Upper lobe of right lung (tissue), 1 donor: ENCODE data around the gene SERPINA10. TPM values are rescaled to one million over a fixed set of nuclear protein-coding genes. Genes with fewer than 3 reads are reported as not detected.
A peak's percentile ranks its signal among the peaks of the same experiment; 100 is the strongest.

Experiments
- ATAC-seq: fragments of 200-7000 bp; cut with Tn5 transposase; one replicate; pipeline ENCODE4 v1.9.1; 2020; ENCODE audit warnings: mild to moderate bottlenecking, moderate library complexity
- DNase-seq: peaks from one replicate; pipeline ENCODE4 v3.0.0-alpha.2; 2020
- H3K27ac ChIP-seq: fragments of 200-600 bp; one replicate; pipeline ENCODE4 v1.8.0; 2022
- H3K27me3 ChIP-seq: fragments of 200-600 bp; one replicate; pipeline ENCODE4 v1.8.0; 2022; ENCODE audit warnings: mild to moderate bottlenecking
- H3K36me3 ChIP-seq: fragments of 200-600 bp; one replicate; pipeline ENCODE4 v1.8.0; 2022
- H3K4me1 ChIP-seq: fragments of 200-600 bp; one replicate; pipeline ENCODE4 v1.8.0; 2022
- H3K4me3 ChIP-seq: fragments of 200-600 bp; one replicate; pipeline ENCODE4 v1.8.0; 2022; ENCODE audit warnings: mild to moderate bottlenecking
- H3K9me3 ChIP-seq: fragments of 200-600 bp; one replicate; pipeline ENCODE4 v1.8.0; 2022
- intact Hi-C: fragments of 100-400 bp; cut with DNase I; formaldehyde crosslinking; loops from one replicate; pipeline ENCODE4 v1.11.0; 2022
- total RNA-seq: library from RNA; stranded (reverse); fragmentation: NEBNext Ultra II Directional; extraction: Animal tissue kit (Norgen Biotek cat#: 25700); gene quantifications from one replicate; pipeline ENCODE4 v1.2.1, GENCODE V29; 2021
- TF ChIP-seq, protein P1 (sequence below): fragments of 200-600 bp; IDR thresholded peaks from one replicate; pipeline ENCODE4 v1.8.0; 2022; ENCODE audit warnings: antibody characterized with exemption
- donor health status: DM: no; HTN: yes; CAD: no; lungs with severe emphysema.

Gene SERPINA10
- total RNA-seq, 1 donor from 2014 or later = not detected

DNA sequence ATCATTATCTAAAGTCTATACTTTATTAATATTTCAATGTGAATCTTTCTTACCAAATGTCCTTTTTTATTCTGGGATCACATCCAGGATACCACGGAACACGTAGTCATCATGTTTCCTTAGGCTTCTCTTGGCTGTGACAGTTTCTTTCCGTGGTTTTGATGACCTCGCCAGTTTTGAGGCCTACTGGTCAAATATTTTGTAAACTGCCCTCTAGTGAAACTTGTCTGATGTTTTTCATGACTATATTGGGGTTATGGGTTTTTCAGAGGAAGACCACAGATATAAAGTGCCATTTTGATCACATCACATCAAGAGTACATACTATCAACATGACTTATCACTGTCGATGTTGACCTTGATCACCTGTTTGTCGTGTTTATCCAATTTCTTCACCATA is 44.2 kb upstream of the SERPINA10 start:
- no peak overlapping the region for H3K4me3 ChIP-seq
- no peak for ATAC-seq
- no peak overlapping the region for H3K27ac ChIP-seq
- TF ChIP-seq, protein P1, sequence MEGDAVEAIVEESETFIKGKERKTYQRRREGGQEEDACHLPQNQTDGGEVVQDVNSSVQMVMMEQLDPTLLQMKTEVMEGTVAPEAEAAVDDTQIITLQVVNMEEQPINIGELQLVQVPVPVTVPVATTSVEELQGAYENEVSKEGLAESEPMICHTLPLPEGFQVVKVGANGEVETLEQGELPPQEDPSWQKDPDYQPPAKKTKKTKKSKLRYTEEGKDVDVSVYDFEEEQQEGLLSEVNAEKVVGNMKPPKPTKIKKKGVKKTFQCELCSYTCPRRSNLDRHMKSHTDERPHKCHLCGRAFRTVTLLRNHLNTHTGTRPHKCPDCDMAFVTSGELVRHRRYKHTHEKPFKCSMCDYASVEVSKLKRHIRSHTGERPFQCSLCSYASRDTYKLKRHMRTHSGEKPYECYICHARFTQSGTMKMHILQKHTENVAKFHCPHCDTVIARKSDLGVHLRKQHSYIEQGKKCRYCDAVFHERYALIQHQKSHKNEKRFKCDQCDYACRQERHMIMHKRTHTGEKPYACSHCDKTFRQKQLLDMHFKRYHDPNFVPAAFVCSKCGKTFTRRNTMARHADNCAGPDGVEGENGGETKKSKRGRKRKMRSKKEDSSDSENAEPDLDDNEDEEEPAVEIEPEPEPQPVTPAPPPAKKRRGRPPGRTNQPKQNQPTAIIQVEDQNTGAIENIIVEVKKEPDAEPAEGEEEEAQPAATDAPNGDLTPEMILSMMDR = no peak
- peaks cover 7% of the 10 kb centered on the region for H3K4me1 ChIP-seq
- H3K27me3 ChIP-seq = no peaks in the 10 kb centered on the region
- no peaks in the 10 kb centered on the region for H3K36me3 ChIP-seq
- no peak for DNase-seq
- H3K9me3 ChIP-seq = no peaks in the 10 kb centered on the region
- intact Hi-C loops = no loop called here

DNA sequence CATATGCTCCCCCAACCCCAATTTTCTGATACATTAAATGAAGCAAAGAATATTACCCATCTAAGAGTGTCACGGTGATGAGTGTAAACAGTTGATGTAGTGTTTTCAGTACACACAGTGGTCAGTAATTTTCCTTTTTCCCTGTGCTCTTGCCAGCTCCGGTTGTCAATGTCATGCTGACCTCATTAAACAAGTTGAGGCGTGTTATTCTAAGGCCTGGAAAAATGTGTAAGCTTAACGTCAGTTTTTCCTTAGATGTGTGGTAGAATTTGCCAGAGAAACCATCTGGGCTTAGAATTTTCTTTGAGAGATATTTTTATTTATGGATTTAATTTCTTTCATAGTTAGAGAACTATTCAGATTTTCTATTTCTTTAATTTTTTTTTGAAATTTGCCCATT is 41.8 kb upstream of the SERPINA10 start:
- intact Hi-C loops = no loop called here
- ATAC-seq = no peak

DNA sequence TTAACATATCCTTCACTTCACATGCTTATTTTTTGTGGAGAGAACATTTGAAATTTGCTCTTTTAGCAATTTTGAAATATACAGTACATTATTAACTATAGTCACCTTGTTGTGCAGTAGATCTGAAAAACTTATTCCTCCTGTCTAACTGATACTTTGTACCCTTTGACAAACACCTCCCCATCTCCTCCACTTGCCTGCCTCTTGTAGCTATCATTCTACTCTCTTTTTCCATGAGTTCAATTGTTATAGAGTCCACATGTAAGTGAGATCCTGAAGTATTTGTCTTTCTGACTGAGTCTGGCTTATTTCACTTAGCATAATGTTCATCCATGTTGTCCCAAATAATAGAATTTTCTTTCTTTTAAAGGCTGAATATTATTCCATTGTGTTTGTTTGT is 39.5 kb upstream of the SERPINA10 start:
- Histone ChIP-seq H3K27me3 (no peaks in the 10 kb centered on the region), H3K36me3 (no peaks in the 10 kb centered on the region), H3K4me3 (no peak overlapping the region), H3K9me3 (no peaks in the 10 kb centered on the region), H3K27ac (no peak overlapping the region), H3K4me1 (no peaks in the 10 kb centered on the region)
- TF ChIP-seq, protein P1 = no peak
- intact Hi-C loops = no loop called here
- no peak for DNase-seq
- no peak for ATAC-seq

More for the DNA sequence above, 41.8 kb upstream of the SERPINA10 start:
- TF ChIP-seq, protein P1 = no peak
- Histone ChIP-seq H3K27me3 (no peaks in the 10 kb centered on the region), H3K9me3 (no peaks in the 10 kb centered on the region), H3K36me3 (no peaks in the 10 kb centered on the region), H3K4me1 (no peaks in the 10 kb centered on the region), H3K4me3 (no peak overlapping the region), H3K27ac (no peak overlapping the region)
- DNase-seq = no peak

DNA sequence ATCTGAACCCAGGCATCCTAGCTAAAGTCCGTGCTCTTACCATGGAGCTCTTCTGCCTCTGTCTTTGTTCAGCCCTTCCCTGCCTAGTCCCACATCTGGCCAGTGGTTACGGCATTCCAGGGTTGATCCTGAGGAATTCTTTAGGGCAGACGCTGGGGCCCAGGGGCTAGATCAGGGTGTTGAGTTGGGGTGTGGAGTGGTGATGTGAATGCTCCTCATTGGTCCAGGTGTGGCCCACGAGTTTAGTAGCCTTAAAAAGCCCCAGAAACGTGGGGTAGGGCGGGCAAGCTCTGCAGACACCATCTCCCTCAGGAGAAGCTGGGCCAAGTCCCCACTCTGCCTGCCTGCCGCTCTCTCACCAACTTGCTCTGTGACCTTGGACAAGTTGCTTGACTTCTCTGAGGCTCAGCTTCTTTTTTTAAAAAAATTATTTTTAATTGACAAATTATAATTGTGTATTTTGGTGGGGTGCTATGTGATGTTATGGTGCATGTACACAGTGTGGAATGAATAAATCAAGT is 39.1 kb upstream of the SERPINA10 start:
- no peaks in the 10 kb centered on the region for H3K36me3 ChIP-seq
- intact Hi-C loops = no loop called here
- no peak for DNase-seq
- TF ChIP-seq, protein P1 = no peak
- H3K4me1 ChIP-seq = no peaks in the 10 kb centered on the region
- no peak overlapping the region for H3K4me3 ChIP-seq
- no peak for ATAC-seq
- no peak overlapping the region for H3K27ac ChIP-seq
- H3K9me3 ChIP-seq = no peaks in the 10 kb centered on the region
- H3K27me3 ChIP-seq = no peaks in the 10 kb centered on the region

DNA sequence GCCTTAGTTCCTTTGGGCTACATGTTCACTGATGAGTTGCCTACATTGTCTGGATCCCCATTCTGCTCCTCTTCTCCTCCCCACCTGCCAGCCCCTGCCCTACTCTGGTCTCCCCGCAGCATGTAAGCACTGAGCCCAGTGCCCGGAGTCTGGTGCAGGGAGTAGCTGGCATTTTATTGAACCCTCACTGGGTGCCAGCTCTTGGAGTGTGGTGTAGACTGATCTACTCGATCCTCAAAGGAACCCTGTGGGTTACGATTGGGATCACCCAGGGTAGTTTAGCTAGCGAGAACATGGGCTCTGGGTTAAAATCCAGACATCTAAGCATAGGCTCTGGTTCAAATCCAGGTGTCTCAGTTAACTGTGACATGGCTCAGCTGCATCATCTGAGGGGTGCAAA is 38.4 kb upstream of the SERPINA10 start:
- TF ChIP-seq, protein P1 = no peak
- H3K36me3 ChIP-seq = no peaks in the 10 kb centered on the region
- intact Hi-C loops = no loop called here
- ATAC-seq = no peak
- H3K4me3 ChIP-seq = no peak overlapping the region
- H3K27ac ChIP-seq = no peak overlapping the region
- DNase-seq = no peak
- no peaks in the 10 kb centered on the region for H3K9me3 ChIP-seq
- H3K27me3 ChIP-seq = no peaks in the 10 kb centered on the region
- H3K4me1 ChIP-seq = no peaks in the 10 kb centered on the region

DNA sequence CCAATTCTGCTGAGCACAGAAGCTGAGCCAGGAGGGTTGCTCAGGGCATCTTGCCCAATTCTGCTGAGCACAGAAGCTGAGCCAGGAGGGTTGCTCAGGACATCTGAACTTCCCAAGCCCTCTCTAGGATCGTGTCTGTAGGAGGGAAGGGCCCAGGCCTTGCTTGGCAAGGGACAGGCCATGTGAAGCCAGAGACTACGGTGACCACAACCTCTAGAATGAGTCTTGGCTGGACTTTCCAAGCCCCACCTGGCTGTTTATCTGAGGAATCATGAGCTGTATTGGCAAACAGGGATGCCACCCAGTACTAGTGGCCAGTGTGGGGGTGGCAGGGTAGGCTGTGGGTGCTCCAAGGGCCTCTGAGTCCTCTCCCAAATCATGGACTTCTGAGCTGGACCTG is 37.8 kb upstream of the SERPINA10 start:
- ATAC-seq (peak; percentile 36), DNase-seq (no peak)
- H3K27me3 ChIP-seq = no peaks in the 10 kb centered on the region
- TF ChIP-seq, protein P1 = no peak
- H3K4me3 ChIP-seq = no peak overlapping the region
- intact Hi-C loops = no loop called here
- H3K9me3 ChIP-seq = no peaks in the 10 kb centered on the region
- no peak overlapping the region for H3K27ac ChIP-seq
- H3K36me3 ChIP-seq = no peaks in the 10 kb centered on the region
- H3K4me1 ChIP-seq = no peaks in the 10 kb centered on the region
